RWPE2 (cell line): Measurements from ENCODE around the gene OXSR1.
"Not testable (repeated sequence)": the region's sequence is repeated elsewhere in the genome, so short reads cannot be mapped to it uniquely, and the experiment has no call there.

ENCODE experiments used
- ATAC-seq: fragments of 200-7000 bp; cut with Tn5 transposase; 3 replicates; pipeline ENCODE4 v1.9.1; 2021; ENCODE audit warnings: low read depth
- DNase-seq: peaks from one replicate; pipeline ENCODE4 v3.0.0-alpha.2; 2020; ENCODE audit warnings: low spot score
- H3K27ac ChIP-seq: fragments of 450-650 bp; 2 replicates; pipeline ENCODE4 v1.5.1; 2017; ENCODE audit warnings: mild to moderate bottlenecking; ENCODE audit not compliant: poor library complexity, severe bottlenecking
- H3K27me3 ChIP-seq: fragments of 250-450 bp; sonication (Bioruptor Pico); 2 replicates; pipeline ENCODE4 v1.5.1; 2021; ENCODE audit warnings: mild to moderate bottlenecking, moderate library complexity; ENCODE audit not compliant: insufficient read depth, poor library complexity, severe bottlenecking
- H3K36me3 ChIP-seq: fragments of 250-450 bp; sonication (Bioruptor Pico); 2 replicates; pipeline ENCODE4 v1.5.1; 2020; ENCODE audit warnings: low read depth, mild to moderate bottlenecking, moderate library complexity
- H3K4me1 ChIP-seq: fragments of 250-450 bp; sonication (Bioruptor Pico); 2 replicates; pipeline ENCODE4 v1.5.1; 2021; ENCODE audit warnings: mild to moderate bottlenecking, moderate library complexity; ENCODE audit not compliant: insufficient read depth, poor library complexity, severe bottlenecking
- H3K4me3 ChIP-seq: fragments of 250-450 bp; sonication (Bioruptor Pico); 2 replicates; pipeline ENCODE4 v1.5.1; 2021; ENCODE audit warnings: mild to moderate bottlenecking, moderate library complexity; ENCODE audit not compliant: severe bottlenecking
- H3K9me3 ChIP-seq: fragments of 250-450 bp; sonication (Bioruptor Pico); 2 replicates; pipeline ENCODE4 v1.5.1; 2021; ENCODE audit warnings: mild to moderate bottlenecking, moderate library complexity; ENCODE audit not compliant: severe bottlenecking
- CTCF ChIP-seq: fragments of 450-650 bp; IDR thresholded peaks from one replicate; pipeline ENCODE4 v1.5.1; 2017; ENCODE audit warnings: mild to moderate bottlenecking, moderate library complexity; ENCODE audit not compliant: poor library complexity, severe bottlenecking

Gene OXSR1

GRCh38 chr3:38133209-38133556 is 32.2 kb upstream of the OXSR1 start:
- peaks cover 66% of the 10 kb centered on the region for H3K36me3 ChIP-seq
- no peaks in the 10 kb centered on the region for H3K27me3 ChIP-seq
- ATAC-seq = no peak
- no peaks in the 10 kb centered on the region for H3K9me3 ChIP-seq
- peak overlapping the region; percentile 21 for H3K27ac ChIP-seq
- no peak for DNase-seq
- no peak for TF ChIP-seq CTCF
- H3K4me1 ChIP-seq = peaks cover 19% of the 10 kb centered on the region
- H3K4me3 ChIP-seq = no peak overlapping the region

- Histone ChIP-seq H3K36me3 (peaks cover 60% of the 10 kb centered on the region), H3K4me1 (peaks cover 19% of the 10 kb centered on the region), H3K27me3 (no peaks in the 10 kb centered on the region), H3K4me3 (no peak overlapping the region), H3K9me3 (no peaks in the 10 kb centered on the region), H3K27ac (peak overlapping the region; percentile 21)
- ATAC-seq = no peak
- TF ChIP-seq CTCF = no peak
- no peak for DNase-seq
Observed at GRCh38 chr3:38133557-38134405, 31.6 kb upstream of the OXSR1 start.

- H3K4me3 ChIP-seq, H3K9me3 ChIP-seq, DNase-seq, H3K27ac ChIP-seq, H3K27me3 ChIP-seq, ATAC-seq: not testable (repeated sequence)
- Histone ChIP-seq H3K4me1 (peaks cover 22% of the 10 kb centered on the region), H3K36me3 (peaks cover 51% of the 10 kb centered on the region)
Observed at GRCh38 chr3:38134517-38135143, 30.7 kb upstream of the OXSR1 start.

GRCh38 chr3:38135621-38136277 is 29.6 kb upstream of the OXSR1 start:
- Histone ChIP-seq H3K27ac (peak overlapping the region; percentile 38), H3K4me3 (peak overlapping the region; percentile 71), H3K36me3 (peaks cover 40% of the 10 kb centered on the region), H3K4me1 (peaks cover 22% of the 10 kb centered on the region)
- DNase-seq, H3K27me3 ChIP-seq, ATAC-seq, H3K9me3 ChIP-seq: not testable (repeated sequence)

- no peak for TF ChIP-seq CTCF
- H3K4me1 ChIP-seq = peaks cover 22% of the 10 kb centered on the region
- no peaks in the 10 kb centered on the region for H3K27me3 ChIP-seq
- H3K9me3 ChIP-seq = no peaks in the 10 kb centered on the region
- DNase-seq = peak; percentile 45
- peak overlapping the region; percentile 38 for H3K27ac ChIP-seq
- peak overlapping the region; percentile 71 for H3K4me3 ChIP-seq
- peaks cover 34% of the 10 kb centered on the region for H3K36me3 ChIP-seq
- ATAC-seq = no peak
Observed at GRCh38 chr3:38136393-38136776, 29.0 kb upstream of the OXSR1 start.
